ENCODE measurements around the gene LCTL.

LCTL gene

GRCh38 chr15:66580643-66581042 is 14.8 kb upstream of the LCTL start:
- no peaks in the 10 kb centered on the region for H3F3A ChIP-seq (ENCODE audit: control insufficient read depth, insufficient read depth)
- no peak overlapping the region for H3K4me2 ChIP-seq (ENCODE audit: low read length)
- TF ChIP-seq EZH2phosphoT487 (IDR thresholded peaks at IDR 0.05; ENCODE audit: borderline replicate concordance, low read length), result no peak
- TF ChIP-seq, protein P1, sequence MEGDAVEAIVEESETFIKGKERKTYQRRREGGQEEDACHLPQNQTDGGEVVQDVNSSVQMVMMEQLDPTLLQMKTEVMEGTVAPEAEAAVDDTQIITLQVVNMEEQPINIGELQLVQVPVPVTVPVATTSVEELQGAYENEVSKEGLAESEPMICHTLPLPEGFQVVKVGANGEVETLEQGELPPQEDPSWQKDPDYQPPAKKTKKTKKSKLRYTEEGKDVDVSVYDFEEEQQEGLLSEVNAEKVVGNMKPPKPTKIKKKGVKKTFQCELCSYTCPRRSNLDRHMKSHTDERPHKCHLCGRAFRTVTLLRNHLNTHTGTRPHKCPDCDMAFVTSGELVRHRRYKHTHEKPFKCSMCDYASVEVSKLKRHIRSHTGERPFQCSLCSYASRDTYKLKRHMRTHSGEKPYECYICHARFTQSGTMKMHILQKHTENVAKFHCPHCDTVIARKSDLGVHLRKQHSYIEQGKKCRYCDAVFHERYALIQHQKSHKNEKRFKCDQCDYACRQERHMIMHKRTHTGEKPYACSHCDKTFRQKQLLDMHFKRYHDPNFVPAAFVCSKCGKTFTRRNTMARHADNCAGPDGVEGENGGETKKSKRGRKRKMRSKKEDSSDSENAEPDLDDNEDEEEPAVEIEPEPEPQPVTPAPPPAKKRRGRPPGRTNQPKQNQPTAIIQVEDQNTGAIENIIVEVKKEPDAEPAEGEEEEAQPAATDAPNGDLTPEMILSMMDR (IDR thresholded peaks at IDR 0.05; ENCODE audit: low read depth, low read length, poor library complexity, severe bottlenecking), result no peak
- no peak overlapping the region for H3K4me3 ChIP-seq (ENCODE audit: low read length)
- H3K9me2 ChIP-seq (replicated peaks; ENCODE audit: control insufficient read depth, low read length), result no peaks in the 10 kb centered on the region
- H3K27me3 ChIP-seq (ENCODE audit: control insufficient read depth, low read length), result no peaks in the 10 kb centered on the region
- H3K4me1 ChIP-seq (ENCODE audit: control insufficient read depth, low read length), result no peaks in the 10 kb centered on the region
- no peaks in the 10 kb centered on the region for H3K79me2 ChIP-seq (ENCODE audit: control insufficient read depth, low read length)
- H3K9me3 ChIP-seq (ENCODE audit: control insufficient read depth, insufficient read depth, low read length), result no peaks in the 10 kb centered on the region
- no peaks in the 10 kb centered on the region for H4K20me1 ChIP-seq (ENCODE audit: control insufficient read depth, insufficient read depth, low read depth, low read length)
- no peak overlapping the region for H3K27ac ChIP-seq (ENCODE audit: low read depth, low read length)
- no peaks in the 10 kb centered on the region for H3K36me3 ChIP-seq (ENCODE audit: control insufficient read depth, low read length)

DNA sequence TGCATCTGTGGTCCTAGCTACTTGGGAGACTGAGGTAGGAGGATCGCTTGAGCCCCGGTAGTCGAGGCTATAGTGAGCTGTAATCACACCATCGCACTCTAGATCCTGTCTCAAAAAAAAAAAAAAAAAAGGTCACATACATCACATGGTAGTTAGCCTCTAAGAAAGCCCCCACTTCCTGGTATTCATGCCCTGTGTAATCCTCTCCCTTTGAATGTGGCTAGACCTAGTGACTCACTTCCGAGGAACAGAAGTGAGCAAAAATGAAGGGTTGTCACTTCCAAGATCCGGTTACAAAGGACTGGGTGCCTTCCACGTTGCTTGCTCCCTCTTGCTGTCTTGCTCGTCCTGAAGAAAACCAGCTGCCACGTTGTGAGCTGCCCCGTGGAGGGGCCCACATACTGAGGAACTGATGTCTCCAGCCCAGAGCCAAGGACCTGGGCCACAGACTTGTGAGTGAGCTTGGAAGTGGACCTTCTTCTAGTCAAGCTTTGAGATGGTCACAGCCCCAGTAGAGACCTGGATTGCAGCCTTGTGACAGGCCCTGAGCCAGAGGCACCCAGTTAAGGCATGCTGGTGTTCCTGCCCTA is 12.6 kb upstream of the LCTL start:
- no peak for TF ChIP-seq EZH2phosphoT487 (IDR thresholded peaks at IDR 0.05; ENCODE audit: borderline replicate concordance, low read length)
- TF ChIP-seq, protein P1 (IDR thresholded peaks at IDR 0.05; ENCODE audit: low read depth, low read length, poor library complexity, severe bottlenecking), result no peak
- Histone ChIP-seq H3K4me1 (ENCODE audit: control insufficient read depth, low read length) (no peaks in the 10 kb centered on the region), H3K27me3 (ENCODE audit: control insufficient read depth, low read length) (no peaks in the 10 kb centered on the region; the same call in 1 of the 2 replicates), H3K79me2 (ENCODE audit: control insufficient read depth, low read length) (no peaks in the 10 kb centered on the region), H4K20me1 (ENCODE audit: control insufficient read depth, insufficient read depth, low read depth, low read length) (no peaks in the 10 kb centered on the region), H3K9me3 (ENCODE audit: control insufficient read depth, insufficient read depth, low read length) (no peaks in the 10 kb centered on the region), H3K4me2 (ENCODE audit: low read length) (no peak overlapping the region), H3K27ac (ENCODE audit: low read depth, low read length) (no peak overlapping the region), H3F3A (ENCODE audit: control insufficient read depth, insufficient read depth) (no peaks in the 10 kb centered on the region), H3K4me3 (ENCODE audit: low read length) (no peak overlapping the region), H3K9me2 (replicated peaks; ENCODE audit: control insufficient read depth, low read length) (no peaks in the 10 kb centered on the region), H3K36me3 (ENCODE audit: control insufficient read depth, low read length) (no peaks in the 10 kb centered on the region)

DNA sequence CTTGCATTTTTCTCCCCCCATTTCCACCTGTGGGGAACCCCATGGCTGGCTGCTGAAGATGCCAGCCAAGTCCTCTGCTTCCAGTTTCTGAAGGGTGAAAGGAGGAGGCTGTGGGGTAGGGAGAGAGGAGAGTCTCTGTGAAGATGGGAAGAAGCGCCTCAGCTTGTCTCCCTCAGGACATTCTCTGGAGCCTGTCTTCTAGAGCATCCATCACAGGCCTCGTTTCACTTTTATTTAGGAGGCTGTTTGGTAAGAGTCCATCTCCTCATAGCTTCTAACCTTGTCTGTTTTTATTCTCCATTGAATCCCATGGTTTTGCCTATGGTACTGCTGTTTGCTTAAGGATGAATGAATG is 8.8 kb upstream of the LCTL start:
- no peaks in the 10 kb centered on the region for H3K79me2 ChIP-seq (ENCODE audit: control insufficient read depth, low read length)
- TF ChIP-seq, protein P1 (IDR thresholded peaks at IDR 0.05; ENCODE audit: low read depth, low read length, poor library complexity, severe bottlenecking), result no peak
- no peak for TF ChIP-seq EZH2phosphoT487 (IDR thresholded peaks at IDR 0.05; ENCODE audit: borderline replicate concordance, low read length)
- H3K9me3 ChIP-seq (ENCODE audit: control insufficient read depth, insufficient read depth, low read length), result no peaks in the 10 kb centered on the region
- no peak overlapping the region for H3K27ac ChIP-seq (ENCODE audit: low read depth, low read length)
- no peaks in the 10 kb centered on the region for H3K9me2 ChIP-seq (replicated peaks; ENCODE audit: control insufficient read depth, low read length)
- no peaks in the 10 kb centered on the region; the same call in 1 of the 2 replicates for H3K27me3 ChIP-seq (ENCODE audit: control insufficient read depth, low read length)
- H3K4me2 ChIP-seq (ENCODE audit: low read length), result no peak overlapping the region
- no peaks in the 10 kb centered on the region for H3F3A ChIP-seq (ENCODE audit: control insufficient read depth, insufficient read depth)
- no peaks in the 10 kb centered on the region for H3K36me3 ChIP-seq (ENCODE audit: control insufficient read depth, low read length)
- H3K4me1 ChIP-seq (ENCODE audit: control insufficient read depth, low read length), result no peaks in the 10 kb centered on the region
- no peaks in the 10 kb centered on the region for H4K20me1 ChIP-seq (ENCODE audit: control insufficient read depth, insufficient read depth, low read depth, low read length)
- no peak overlapping the region for H3K4me3 ChIP-seq (ENCODE audit: low read length)

Measured in DOHH2 (cell line).